ENCODE results near the gene RABEP1.

- TF ChIP-seq, protein P1, sequence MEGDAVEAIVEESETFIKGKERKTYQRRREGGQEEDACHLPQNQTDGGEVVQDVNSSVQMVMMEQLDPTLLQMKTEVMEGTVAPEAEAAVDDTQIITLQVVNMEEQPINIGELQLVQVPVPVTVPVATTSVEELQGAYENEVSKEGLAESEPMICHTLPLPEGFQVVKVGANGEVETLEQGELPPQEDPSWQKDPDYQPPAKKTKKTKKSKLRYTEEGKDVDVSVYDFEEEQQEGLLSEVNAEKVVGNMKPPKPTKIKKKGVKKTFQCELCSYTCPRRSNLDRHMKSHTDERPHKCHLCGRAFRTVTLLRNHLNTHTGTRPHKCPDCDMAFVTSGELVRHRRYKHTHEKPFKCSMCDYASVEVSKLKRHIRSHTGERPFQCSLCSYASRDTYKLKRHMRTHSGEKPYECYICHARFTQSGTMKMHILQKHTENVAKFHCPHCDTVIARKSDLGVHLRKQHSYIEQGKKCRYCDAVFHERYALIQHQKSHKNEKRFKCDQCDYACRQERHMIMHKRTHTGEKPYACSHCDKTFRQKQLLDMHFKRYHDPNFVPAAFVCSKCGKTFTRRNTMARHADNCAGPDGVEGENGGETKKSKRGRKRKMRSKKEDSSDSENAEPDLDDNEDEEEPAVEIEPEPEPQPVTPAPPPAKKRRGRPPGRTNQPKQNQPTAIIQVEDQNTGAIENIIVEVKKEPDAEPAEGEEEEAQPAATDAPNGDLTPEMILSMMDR (conservative IDR thresholded peaks at IDR 0.05; ENCODE audit: low read depth in 2 of 2): no peak
- no peak for TF ChIP-seq EZH2phosphoT487 (IDR thresholded peaks at IDR 0.05; ENCODE audit: unreplicated experiment)
- TF ChIP-seq POLR2AphosphoS5 (IDR thresholded peaks at IDR 0.05; ENCODE audit: low read depth): no peak
- TF ChIP-seq ZNF331 (CRISPR knock-in tag; IDR thresholded peaks at IDR 0.05; ENCODE audit: low read depth): no peak
- no peak for TF ChIP-seq EZH2 (IDR thresholded peaks at IDR 0.05; ENCODE audit: low read depth, unreplicated experiment)
- TF ChIP-seq, protein P2, sequence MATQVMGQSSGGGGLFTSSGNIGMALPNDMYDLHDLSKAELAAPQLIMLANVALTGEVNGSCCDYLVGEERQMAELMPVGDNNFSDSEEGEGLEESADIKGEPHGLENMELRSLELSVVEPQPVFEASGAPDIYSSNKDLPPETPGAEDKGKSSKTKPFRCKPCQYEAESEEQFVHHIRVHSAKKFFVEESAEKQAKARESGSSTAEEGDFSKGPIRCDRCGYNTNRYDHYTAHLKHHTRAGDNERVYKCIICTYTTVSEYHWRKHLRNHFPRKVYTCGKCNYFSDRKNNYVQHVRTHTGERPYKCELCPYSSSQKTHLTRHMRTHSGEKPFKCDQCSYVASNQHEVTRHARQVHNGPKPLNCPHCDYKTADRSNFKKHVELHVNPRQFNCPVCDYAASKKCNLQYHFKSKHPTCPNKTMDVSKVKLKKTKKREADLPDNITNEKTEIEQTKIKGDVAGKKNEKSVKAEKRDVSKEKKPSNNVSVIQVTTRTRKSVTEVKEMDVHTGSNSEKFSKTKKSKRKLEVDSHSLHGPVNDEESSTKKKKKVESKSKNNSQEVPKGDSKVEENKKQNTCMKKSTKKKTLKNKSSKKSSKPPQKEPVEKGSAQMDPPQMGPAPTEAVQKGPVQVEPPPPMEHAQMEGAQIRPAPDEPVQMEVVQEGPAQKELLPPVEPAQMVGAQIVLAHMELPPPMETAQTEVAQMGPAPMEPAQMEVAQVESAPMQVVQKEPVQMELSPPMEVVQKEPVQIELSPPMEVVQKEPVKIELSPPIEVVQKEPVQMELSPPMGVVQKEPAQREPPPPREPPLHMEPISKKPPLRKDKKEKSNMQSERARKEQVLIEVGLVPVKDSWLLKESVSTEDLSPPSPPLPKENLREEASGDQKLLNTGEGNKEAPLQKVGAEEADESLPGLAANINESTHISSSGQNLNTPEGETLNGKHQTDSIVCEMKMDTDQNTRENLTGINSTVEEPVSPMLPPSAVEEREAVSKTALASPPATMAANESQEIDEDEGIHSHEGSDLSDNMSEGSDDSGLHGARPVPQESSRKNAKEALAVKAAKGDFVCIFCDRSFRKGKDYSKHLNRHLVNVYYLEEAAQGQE (IDR thresholded peaks at IDR 0.05; ENCODE audit: unreplicated experiment): no peak
- TF ChIP-seq ETS1 (IDR thresholded peaks at IDR 0.05): no peak
- TF ChIP-seq CREB1 (CRISPR knock-in tag; IDR thresholded peaks at IDR 0.05; ENCODE audit: low read depth): no peak
Observed at GRCh38 chr17:5413682-5414081, 131.6 kb downstream of the RABEP1 start.

Data from GM23338 (cell line).